Caki2 (cell line): ENCODE data around the gene MYRIP. TPM values are rescaled to one million over a fixed set of nuclear protein-coding genes. Genes with fewer than 3 reads are reported as not detected.
"Not testable (repeated sequence)": the region's sequence is repeated elsewhere in the genome, so short reads cannot be mapped to it uniquely, and the experiment has no call there.

Experiments used
- DNase-seq: peaks from one replicate; pipeline ENCODE4 v3.0.0-alpha.2; 2015; ENCODE audit warnings: low read depth
- in situ Hi-C: cut with HindIII; loops from 2 replicates; pipeline ENCODE4 v1.10.0; 2016; ENCODE audit warnings: low sequenced_read_pairs, low pct_unique_long_range_greater_than_20kb, mixed read lengths
- total RNA-seq: library from RNA; depleted of rRNA; stranded (reverse); fragments of >200 nt; shearing (Covaris generic); gene quantifications from 2 replicates; pipeline ENCODE4 v1.2.3, GENCODE V29; 2014; ENCODE audit warnings: low replicate concordance

The MYRIP gene
- total RNA-seq, 1 experiment from 2014 or later = 0.07 TPM

GRCh38 chr3:39981547-39982184 lies 172.3 kb downstream of the MYRIP start:
- DNase-seq = no peak
- in situ Hi-C loops = no loop called here

GRCh38 chr3:39982665-39983357 lies 173.4 kb downstream of the MYRIP start:
- DNase-seq = no peak
- in situ Hi-C loops = no loop called here

GRCh38 chr3:39989746-39990145 lies 180.3 kb downstream of the MYRIP start:
- in situ Hi-C loops = no loop called here

GRCh38 chr3:39990532-39990931 lies 181.1 kb downstream of the MYRIP start:
- in situ Hi-C loops = no loop called here
- peak; percentile 33 for DNase-seq

More at GRCh38 chr3:39989746-39990145, 180.3 kb downstream of the MYRIP start:
- no peak for DNase-seq

GRCh38 chr3:40008796-40009195 lies 199.4 kb downstream of the MYRIP start:
- in situ Hi-C loops = no loop called here
- no peak for DNase-seq

- in situ Hi-C loops = no loop called here
- no peak for DNase-seq
Observed at GRCh38 chr3:40009991-40010390, 200.6 kb downstream of the MYRIP start.

- no peak for DNase-seq
Observed at GRCh38 chr3:40012381-40012780, 203.0 kb downstream of the MYRIP start.

GRCh38 chr3:40016391-40016790 lies 207.0 kb downstream of the MYRIP start:
- in situ Hi-C loops = no loop called here

More at GRCh38 chr3:40012381-40012780, 203.0 kb downstream of the MYRIP start:
- in situ Hi-C loops = no loop called here

GRCh38 chr3:40018369-40018768 lies 209.0 kb downstream of the MYRIP start:
- in situ Hi-C loops = no loop called here
- no peak for DNase-seq

More at GRCh38 chr3:40016391-40016790, 207.0 kb downstream of the MYRIP start:
- DNase-seq = no peak

GRCh38 chr3:40019376-40019775 lies 210.0 kb downstream of the MYRIP start:
- DNase-seq = no peak
- in situ Hi-C loops = no loop called here

- DNase-seq = no peak
- in situ Hi-C loops = no loop called here
Observed at GRCh38 chr3:40020689-40021088, 211.3 kb downstream of the MYRIP start.

GRCh38 chr3:40021338-40021737 lies 211.9 kb downstream of the MYRIP start:
- in situ Hi-C loops = no loop called here

GRCh38 chr3:40022297-40022827 lies 213.0 kb downstream of the MYRIP start:
- DNase-seq = no peak
- in situ Hi-C loops = no loop called here

More at GRCh38 chr3:40021338-40021737, 211.9 kb downstream of the MYRIP start:
- DNase-seq = no peak

GRCh38 chr3:40024526-40024925 lies 215.1 kb downstream of the MYRIP start:
- in situ Hi-C loops = no loop called here

GRCh38 chr3:40025892-40026291 lies 216.5 kb downstream of the MYRIP start:
- in situ Hi-C loops, DNase-seq: not testable (repeated sequence)

More at GRCh38 chr3:40024526-40024925, 215.1 kb downstream of the MYRIP start:
- no peak for DNase-seq

- DNase-seq = no peak
- in situ Hi-C loops = no loop called here
Observed at GRCh38 chr3:40035177-40035576, 225.8 kb downstream of the MYRIP start.

- no peak for DNase-seq
- in situ Hi-C loops = no loop called here
Observed at GRCh38 chr3:40037582-40037981, 228.2 kb downstream of the MYRIP start.

- in situ Hi-C loops = no loop called here
- peak; percentile 4 for DNase-seq
Observed at GRCh38 chr3:40042752-40043443, 233.5 kb downstream of the MYRIP start.

GRCh38 chr3:40043444-40043755 lies 234.0 kb downstream of the MYRIP start:
- no peak for DNase-seq
- in situ Hi-C loops = no loop called here
